ENCODE measurements around the gene DNAJC18.

The DNAJC18 gene

DNA sequence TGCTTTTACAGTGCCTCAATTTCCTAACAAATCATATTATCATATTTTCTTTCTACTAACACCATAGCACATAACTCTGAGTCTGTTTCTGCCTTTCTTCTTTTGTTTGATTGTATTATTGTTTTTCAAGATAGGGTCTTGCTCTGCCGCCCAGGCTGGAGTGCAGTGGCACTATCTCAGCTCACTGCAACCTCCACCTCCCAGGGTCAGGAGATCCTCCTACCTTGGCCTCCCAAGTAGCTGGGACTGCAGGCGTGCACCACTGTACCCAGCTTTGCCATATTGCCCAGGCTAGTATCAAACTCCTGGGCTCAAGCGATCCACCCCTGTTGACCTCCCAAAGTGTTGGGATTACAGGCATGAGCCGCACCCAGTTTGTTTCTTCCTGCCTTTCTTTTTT lies 78.9 kb downstream of the DNAJC18 start:
- DNase-seq, result no peak

All from hematopoietic multipotent progenitor cell treated with erythropoietin and hydrocortisone succinate and interleukin-3 and kit ligand, for 6 days (in vitro differentiated cells).